Posterior cingulate gyrus (tissue), 11 donors: ENCODE measurements around the gene DAB2IP.
"Not testable (repeated sequence)": the region's sequence is repeated elsewhere in the genome, so short reads cannot be mapped to it uniquely, and the experiment has no call there.

Source experiments
- DNase-seq, 10 donors: peaks; one replicate each; pipeline versions ENCODE4 v3.0.0 to v3.0.0-alpha.2; 2020 to 2021; ENCODE audit warnings: mixed read lengths in 3 of 10
- intact Hi-C: fragments of 100-400 bp; cut with DNase I; formaldehyde crosslinking; loops from one replicate; pipeline ENCODE4 v1.15.1; 2023

The DAB2IP gene

DNA sequence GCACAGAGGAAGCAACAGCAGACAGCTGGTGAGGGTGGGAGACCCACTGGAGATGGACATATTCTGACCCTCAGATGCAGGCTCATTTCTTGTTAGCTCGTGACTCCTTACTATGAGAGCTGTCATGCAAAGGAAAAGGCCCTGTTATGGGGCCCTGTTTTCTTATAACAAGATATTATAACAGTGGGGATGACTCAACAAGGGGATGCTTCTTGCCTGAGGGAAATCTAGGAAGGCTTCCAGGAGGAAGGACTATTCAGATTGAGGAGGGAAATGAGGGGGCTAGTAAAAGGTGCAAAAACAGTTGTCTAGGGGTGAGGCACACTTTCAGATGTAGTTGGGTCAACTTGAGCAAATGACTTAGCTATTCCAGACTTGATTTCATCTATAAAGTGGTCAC, 83.0 kb downstream of the DAB2IP start:
- DNase-seq = no peak
- intact Hi-C loops = no loop called here

- DNase-seq = peak in 2 of 10 donors; percentile 63 to 82
- intact Hi-C loops = no loop called here
These were observed 83.8 kb downstream of the DAB2IP start for GRCh38 chr9:121735065-121735792.

- intact Hi-C loops = no loop called here
- DNase-seq = peak in 3 of 10 donors; percentile 20 to 89 (median 66)
These were observed 84.6 kb downstream of the DAB2IP start for GRCh38 chr9:121735793-121736770.

DNA sequence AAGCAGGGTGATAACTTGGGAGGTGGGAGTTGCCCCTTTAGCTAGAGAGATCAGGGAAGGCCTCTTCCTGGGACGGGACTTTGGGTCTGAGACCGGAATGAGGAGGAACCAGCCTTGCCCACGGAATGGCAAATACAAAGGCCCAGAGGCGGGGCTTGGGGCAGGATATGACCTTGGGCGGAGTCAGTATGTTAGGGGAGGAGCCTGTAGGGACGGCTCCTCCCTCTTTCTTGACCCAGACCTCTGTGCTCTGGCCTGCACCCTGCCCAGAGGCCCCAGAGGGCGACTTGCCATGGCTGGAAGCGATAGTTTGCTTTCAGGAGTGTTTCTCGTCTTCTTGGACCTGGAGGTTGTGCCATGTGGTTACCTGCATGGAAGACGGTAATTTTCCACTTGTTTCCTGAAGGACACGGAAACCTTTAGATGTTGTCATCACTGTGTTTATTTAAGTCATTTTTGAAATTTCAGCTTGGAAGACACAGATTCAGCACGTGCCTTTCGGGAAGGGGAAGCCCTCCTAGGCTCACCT, 85.6 kb downstream of the DAB2IP start:
- intact Hi-C loops = no loop called here

DNA sequence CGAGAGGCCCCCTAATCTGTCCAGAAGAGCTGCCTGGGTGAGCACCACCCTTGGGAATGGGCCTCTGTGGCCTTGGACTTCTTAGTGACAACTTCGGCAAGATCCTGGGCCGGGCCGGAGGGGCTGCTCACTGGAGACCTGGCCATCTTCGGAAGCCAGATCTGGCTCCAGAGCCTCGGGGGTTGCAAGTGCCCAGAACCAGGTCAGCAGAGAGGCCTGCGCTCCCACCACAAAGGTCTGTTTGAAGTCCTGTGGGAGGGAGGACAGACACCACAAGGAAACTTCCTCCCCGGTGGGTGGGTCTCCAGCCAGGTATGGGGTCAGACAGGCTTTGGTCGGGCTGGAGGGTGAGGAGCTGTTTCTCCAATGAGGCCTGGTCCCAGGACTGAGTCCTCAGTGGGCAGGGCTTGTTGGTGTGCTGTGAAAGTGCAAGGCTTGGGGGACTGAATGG, 86.1 kb downstream of the DAB2IP start:
- intact Hi-C loops = no loop called here
- peak in 2 of 10 donors; percentile 68 to 76 for DNase-seq

More for the DNA sequence above, 85.6 kb downstream of the DAB2IP start:
- peak in 1 of 10 donors; percentile 44 for DNase-seq

DNA sequence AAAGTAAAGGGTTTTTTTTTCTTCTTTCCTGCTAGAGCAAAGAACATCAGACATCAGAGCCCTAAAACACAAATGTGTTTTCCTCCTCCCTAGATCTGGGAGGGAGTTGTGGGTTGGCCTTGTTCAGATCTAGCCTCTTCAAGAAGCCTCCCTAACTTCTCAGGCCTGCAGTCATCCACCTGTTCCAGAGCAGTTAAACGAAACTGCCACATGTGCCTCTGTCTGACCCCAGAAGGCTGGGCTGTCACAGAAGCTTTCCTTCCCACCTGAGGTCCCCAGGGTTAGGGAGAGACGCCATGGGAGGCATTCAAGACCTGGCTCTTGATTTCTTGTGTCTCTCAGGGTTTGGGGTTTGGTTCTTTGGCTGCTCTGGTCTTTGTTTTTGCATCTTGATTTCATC, 87.0 kb downstream of the DAB2IP start:
- no peak for DNase-seq
- intact Hi-C loops = no loop called here

- no peak for DNase-seq
- intact Hi-C loops = no loop called here
These were observed 87.5 kb downstream of the DAB2IP start for GRCh38 chr9:121738968-121739367.

- intact Hi-C loops = loop anchor here (5.0 to 10.0 kb wide), 2 partner anchors 125 to 252 kb away; no protein-coding TSS in a partner anchor
- DNase-seq = no peak
These were observed 88.5 kb downstream of the DAB2IP start for GRCh38 chr9:121739971-121740370.

DNA sequence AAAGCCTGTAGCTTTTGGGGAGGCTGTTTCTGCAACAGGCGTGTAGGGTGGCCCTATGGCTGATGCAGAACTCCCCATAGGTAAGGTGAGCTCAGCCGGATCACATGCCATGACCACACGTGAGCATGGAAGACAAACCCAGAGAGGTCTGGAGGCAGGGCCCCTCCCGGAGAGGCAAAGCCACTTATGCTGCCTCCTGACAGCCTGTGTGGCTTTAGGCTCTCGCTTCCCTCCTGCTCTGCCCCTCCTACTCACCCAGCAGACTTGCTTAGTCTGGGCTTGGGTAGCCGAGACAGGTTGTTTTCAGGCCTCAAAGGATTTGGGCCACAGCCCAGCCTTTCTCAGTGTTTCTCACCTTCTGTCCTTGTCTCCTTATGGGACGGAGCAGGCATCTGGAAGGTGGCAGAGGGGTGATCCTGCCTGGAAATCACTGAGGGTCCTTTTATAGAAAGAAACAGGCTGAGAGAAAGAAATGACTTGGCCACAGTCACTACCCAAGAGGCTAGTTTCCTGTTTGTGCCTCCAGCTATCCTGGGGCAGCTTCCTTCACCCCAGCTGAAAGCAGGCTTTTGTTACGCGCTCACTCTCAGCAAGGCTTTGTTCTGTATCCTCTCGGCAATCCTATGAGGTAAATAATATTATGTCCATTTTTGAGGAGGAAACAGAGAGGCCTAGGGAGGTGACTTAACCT, 89.9 kb downstream of the DAB2IP start:
- peak in 1 of 10 donors; percentile 73 for DNase-seq
- intact Hi-C loops = loop anchor here (5.0 to 10.0 kb wide), 2 partner anchors 123 to 251 kb away; no protein-coding TSS in a partner anchor

- DNase-seq = not testable (repeated sequence)
- intact Hi-C loops = loop anchor here (5.0 to 10.0 kb wide), 2 partner anchors 123 to 250 kb away; no protein-coding TSS in a partner anchor
These were observed 90.5 kb downstream of the DAB2IP start for GRCh38 chr9:121741919-121742283.

GRCh38 chr9:121742923-121743322, 91.5 kb downstream of the DAB2IP start:
- intact Hi-C loops = loop anchor here (5.0 to 10.0 kb wide), 2 partner anchors 122 to 249 kb away; no protein-coding TSS in a partner anchor
- no peak for DNase-seq

GRCh38 chr9:121743441-121744001, 92.1 kb downstream of the DAB2IP start:
- DNase-seq = peak; percentile 45 to 96 (median 63)

DNA sequence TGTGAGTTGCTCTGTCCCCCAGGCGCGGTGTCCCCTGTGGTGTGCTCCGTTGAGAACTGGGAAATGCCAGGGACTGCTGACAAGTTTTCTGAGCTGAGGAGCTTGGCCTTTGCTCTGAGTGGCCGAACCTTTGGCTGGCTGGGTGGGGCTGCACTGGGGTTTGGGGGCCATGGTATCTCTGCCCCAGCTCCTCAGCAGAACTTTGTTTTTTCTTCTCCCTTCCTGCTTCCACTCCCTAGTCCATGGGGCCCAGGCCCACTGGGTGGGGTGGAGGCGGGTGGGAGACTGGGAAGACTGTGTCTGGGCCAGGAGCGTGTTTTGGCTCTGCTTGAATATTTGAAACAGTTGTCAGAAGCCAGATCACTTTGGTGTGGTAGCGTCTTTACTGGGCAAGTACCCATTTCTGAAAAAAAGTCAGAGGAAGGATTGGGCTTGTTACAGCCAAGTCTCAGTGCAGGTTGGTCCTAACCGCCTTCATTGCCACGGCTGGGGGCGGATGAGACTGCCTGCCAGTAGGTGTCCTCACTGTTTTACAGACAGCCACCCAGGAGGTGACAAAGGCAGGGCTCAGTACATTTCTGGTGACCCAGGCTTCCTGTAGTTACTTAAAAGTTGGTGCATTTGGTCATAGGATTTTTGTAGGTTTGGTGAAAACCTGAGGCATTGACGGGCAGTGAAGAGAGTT, 92.7 kb downstream of the DAB2IP start:
- peak; percentile 46 to 93 (median 66) for DNase-seq
- intact Hi-C loops = loop anchor here (5.0 to 10.0 kb wide), 2 partner anchors 121 to 248 kb away; no protein-coding TSS in a partner anchor

More at GRCh38 chr9:121743441-121744001, 92.1 kb downstream of the DAB2IP start:
- intact Hi-C loops = loop anchor here (5.0 to 10.0 kb wide), 2 partner anchors 121 to 249 kb away; no protein-coding TSS in a partner anchor

DNA sequence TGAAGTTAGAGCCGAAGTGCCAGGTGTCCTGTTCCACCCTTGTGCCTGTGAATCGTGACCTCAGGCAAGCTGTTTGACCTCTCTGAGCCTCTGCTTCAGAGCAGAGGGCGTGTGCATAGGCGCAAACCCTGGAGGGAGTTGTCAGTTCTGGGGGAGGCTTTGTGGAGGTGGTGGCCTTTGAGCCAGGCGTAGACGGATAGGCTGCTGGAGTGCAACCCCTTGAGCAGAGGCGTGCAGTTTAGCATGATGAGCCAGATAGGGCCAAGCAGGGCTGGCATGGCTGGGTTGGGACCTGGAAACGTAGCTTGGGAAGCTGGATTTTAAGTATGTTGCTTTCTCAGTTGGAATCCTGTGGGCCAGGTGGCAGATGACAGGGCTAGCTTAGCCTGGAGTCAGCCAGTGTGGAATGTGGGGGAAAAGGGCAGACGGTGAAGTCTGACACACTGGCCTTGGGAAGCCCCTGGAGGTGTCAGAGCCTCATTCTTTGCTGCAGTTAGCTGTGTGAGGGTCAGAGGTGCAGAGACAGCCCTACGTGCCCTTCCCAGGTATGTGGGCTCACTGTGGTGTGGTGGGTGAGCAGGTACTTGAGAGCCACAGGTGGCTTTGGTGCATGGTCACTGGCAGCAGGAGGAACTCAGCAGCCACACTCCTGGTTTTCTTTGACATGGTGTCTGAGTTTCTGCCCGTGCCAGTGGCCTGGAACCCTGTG, 93.4 kb downstream of the DAB2IP start:
- no peak for DNase-seq
- intact Hi-C loops = loop anchor here (5.0 to 10.0 kb wide), 2 partner anchors 120 to 247 kb away; no protein-coding TSS in a partner anchor

- no peak for DNase-seq
- intact Hi-C loops = loop anchor here (10.0 kb wide), 1 partner anchor 119 kb away; no protein-coding TSS in a partner anchor
These were observed 93.9 kb downstream of the DAB2IP start for GRCh38 chr9:121745396-121745695.

DNA sequence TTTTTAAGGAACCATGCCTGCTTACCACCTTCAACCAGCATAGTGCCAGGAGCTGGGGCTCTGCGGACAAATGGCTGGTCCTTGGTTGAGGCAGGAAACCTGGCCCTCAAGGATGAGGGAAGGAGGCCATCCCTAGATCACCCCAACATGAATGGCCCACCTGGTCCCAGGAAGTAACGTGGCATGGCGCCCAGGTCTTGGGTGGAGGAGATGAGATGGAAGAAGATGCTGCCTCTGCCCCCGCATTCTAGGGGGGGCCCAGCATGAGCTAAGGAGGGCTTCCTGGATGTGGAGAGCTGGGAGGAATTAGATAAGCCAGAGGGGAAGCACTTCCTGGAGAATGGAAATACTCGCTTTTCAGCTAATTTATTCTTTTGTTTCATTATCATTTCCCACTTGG, 95.0 kb downstream of the DAB2IP start:
- no peak for DNase-seq
- intact Hi-C loops = loop anchor here (10.0 kb wide), 1 partner anchor 118 kb away; no protein-coding TSS in a partner anchor

GRCh38 chr9:121746866-121747265, 95.4 kb downstream of the DAB2IP start:
- DNase-seq = no peak
- intact Hi-C loops = loop anchor here (10.0 kb wide), 1 partner anchor 118 kb away; no protein-coding TSS in a partner anchor

DNA sequence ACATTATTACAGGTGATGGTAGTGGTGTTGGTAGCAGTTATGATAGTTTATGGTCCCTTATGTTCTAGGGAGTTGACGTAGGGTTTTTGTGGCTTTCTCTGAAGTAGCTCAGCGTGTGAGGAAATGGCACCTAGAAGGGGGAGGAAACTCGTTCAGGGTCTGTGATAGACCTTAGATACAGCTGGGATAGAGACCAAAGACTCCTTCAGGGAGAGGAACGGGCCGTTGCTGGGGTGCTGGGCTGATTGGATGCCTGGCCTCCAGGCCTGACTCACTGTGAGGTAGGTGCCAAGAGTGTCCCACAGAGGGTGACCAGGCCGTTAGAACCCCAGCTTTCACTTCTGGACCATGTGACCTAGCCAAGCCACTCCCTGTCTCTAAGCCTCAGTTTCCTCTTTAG, 96.6 kb downstream of the DAB2IP start:
- intact Hi-C loops = loop anchor here (10.0 kb wide), 1 partner anchor 117 kb away; no protein-coding TSS in a partner anchor
- DNase-seq = no peak
